Measurements from ENCODE around the gene SSR2. TPM values are rescaled to one million over a fixed set of nuclear protein-coding genes. Genes with fewer than 3 reads are reported as not detected.
A peak's percentile ranks its signal among the peaks of the same experiment; 100 is the strongest.

SSR2 gene
- total RNA-seq, 2 experiments from 2014 or later: 147 to 153 TPM

DNA sequence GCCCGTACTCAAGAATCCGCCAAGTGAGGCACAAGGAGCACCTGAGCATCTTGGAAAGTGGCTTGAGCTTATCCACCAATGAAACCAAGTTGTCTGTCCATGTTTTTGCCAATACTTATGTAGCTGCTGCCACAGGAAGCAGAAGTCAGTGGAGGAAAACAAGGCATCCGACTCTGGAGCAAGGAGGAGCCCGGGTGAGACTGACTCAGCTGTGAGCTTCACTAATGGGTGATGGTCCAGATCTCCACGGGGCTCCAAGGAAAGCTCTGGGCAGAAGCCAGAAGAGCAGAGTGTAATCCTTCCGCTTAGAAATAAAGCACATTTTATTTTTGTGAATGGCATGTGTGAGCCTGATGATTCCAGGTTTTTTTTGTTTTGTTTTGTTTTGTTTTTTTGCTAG, 12.3 kb upstream of the SSR2 start:
- H3K36me3 ChIP-seq (ENCODE audit: insufficient read depth, low read length): peaks cover 2% of the 10 kb centered on the region; the same call in 1 of the 2 replicates
- H3K9me3 ChIP-seq (ENCODE audit: low read length): no peaks in the 10 kb centered on the region
- intact Hi-C loops (cut with micrococcal nuclease; ENCODE audit: unreplicated experiment): no loop called here
- ChIA-PET CTCF (ENCODE audit: unreplicated experiment) (no interaction called here), POLR2A (no interaction called here)
- no peak for DNase-seq (ENCODE audit: low spot score)
- no peaks in the 10 kb centered on the region for H4K20me1 ChIP-seq (ENCODE audit: insufficient read depth, low read length)
- H3K27ac ChIP-seq (ENCODE audit: low read depth, low read length, poor library complexity, severe bottlenecking): no peak overlapping the region
- H3K4me2 ChIP-seq (ENCODE audit: low read length): no peak overlapping the region
- H2AFZ ChIP-seq (ENCODE audit: low read length): no peak overlapping the region
- H3K9me2 ChIP-seq (ENCODE audit: insufficient read depth, low read length): no peaks in the 10 kb centered on the region
- no peaks in the 10 kb centered on the region for H3K79me2 ChIP-seq (ENCODE audit: insufficient read depth, low read depth, low read length)
- TF ChIP-seq, protein P1, sequence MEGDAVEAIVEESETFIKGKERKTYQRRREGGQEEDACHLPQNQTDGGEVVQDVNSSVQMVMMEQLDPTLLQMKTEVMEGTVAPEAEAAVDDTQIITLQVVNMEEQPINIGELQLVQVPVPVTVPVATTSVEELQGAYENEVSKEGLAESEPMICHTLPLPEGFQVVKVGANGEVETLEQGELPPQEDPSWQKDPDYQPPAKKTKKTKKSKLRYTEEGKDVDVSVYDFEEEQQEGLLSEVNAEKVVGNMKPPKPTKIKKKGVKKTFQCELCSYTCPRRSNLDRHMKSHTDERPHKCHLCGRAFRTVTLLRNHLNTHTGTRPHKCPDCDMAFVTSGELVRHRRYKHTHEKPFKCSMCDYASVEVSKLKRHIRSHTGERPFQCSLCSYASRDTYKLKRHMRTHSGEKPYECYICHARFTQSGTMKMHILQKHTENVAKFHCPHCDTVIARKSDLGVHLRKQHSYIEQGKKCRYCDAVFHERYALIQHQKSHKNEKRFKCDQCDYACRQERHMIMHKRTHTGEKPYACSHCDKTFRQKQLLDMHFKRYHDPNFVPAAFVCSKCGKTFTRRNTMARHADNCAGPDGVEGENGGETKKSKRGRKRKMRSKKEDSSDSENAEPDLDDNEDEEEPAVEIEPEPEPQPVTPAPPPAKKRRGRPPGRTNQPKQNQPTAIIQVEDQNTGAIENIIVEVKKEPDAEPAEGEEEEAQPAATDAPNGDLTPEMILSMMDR (conservative IDR thresholded peaks at IDR 0.05; ENCODE audit: low read length): no peak
- TF ChIP-seq EZH2phosphoT487 (IDR thresholded peaks at IDR 0.05; ENCODE audit: borderline replicate concordance, low read depth, low read length): no peak
- no TSS peak for BruUV-seq (replicated peaks)
- H3K4me1 ChIP-seq (ENCODE audit: insufficient read depth, low read length, poor library complexity, severe bottlenecking): no peaks in the 10 kb centered on the region
- H3K4me3 ChIP-seq (ENCODE audit: low read depth, low read length, poor library complexity, severe bottlenecking): no peak overlapping the region

DNA sequence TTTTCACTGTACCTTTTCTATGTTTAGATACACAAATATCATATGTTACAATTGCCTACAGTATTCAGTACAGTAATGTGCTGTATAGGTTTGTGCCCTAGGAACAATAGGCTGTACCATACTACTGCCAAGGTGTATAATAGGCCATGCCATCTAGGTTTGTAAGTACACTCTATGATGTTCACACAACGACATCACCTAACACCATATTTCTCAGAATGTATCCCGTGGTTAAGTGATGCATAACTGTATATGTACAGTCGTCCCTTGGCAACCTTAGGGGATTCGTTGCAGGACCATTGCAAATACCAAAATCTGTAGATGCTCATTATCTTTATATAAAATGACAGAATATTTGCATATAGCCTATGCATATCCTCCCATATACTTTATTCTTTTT, 5.8 kb upstream of the SSR2 start:
- H4K20me1 ChIP-seq (ENCODE audit: insufficient read depth, low read length): no peaks in the 10 kb centered on the region
- no peaks in the 10 kb centered on the region for H3K36me3 ChIP-seq (ENCODE audit: insufficient read depth, low read length)
- CTCF ChIA-PET (ENCODE audit: unreplicated experiment): no interaction called here
- H3K79me2 ChIP-seq (ENCODE audit: insufficient read depth, low read depth, low read length): no peaks in the 10 kb centered on the region
- no peak overlapping the region for H2AFZ ChIP-seq (ENCODE audit: low read length)
- no peak overlapping the region for H3K4me3 ChIP-seq (ENCODE audit: low read depth, low read length, poor library complexity, severe bottlenecking)
- intact Hi-C loops (cut with micrococcal nuclease; ENCODE audit: unreplicated experiment): no loop called here
- no peak for DNase-seq (ENCODE audit: low spot score)
- H3K27ac ChIP-seq (ENCODE audit: low read depth, low read length, poor library complexity, severe bottlenecking): no peak overlapping the region
- no peaks in the 10 kb centered on the region for H3K9me3 ChIP-seq (ENCODE audit: low read length)
- TF ChIP-seq, protein P1 (conservative IDR thresholded peaks at IDR 0.05; ENCODE audit: low read length): no peak
- no peak for TF ChIP-seq EZH2phosphoT487 (IDR thresholded peaks at IDR 0.05; ENCODE audit: borderline replicate concordance, low read depth, low read length)
- no peaks in the 10 kb centered on the region for H3K9me2 ChIP-seq (ENCODE audit: insufficient read depth, low read length)
- H3K4me1 ChIP-seq (ENCODE audit: insufficient read depth, low read length, poor library complexity, severe bottlenecking): no peaks in the 10 kb centered on the region
- no TSS peak for BruUV-seq (replicated peaks)
- H3K4me2 ChIP-seq (ENCODE audit: low read length): no peak overlapping the region
- POLR2A ChIA-PET: no interaction called here

- Histone ChIP-seq H3K4me1 (ENCODE audit: insufficient read depth, low read length, poor library complexity, severe bottlenecking) (peaks cover 4% of the 10 kb centered on the region), H4K20me1 (ENCODE audit: insufficient read depth, low read length) (no peaks in the 10 kb centered on the region), H3K27ac (ENCODE audit: low read depth, low read length, poor library complexity, severe bottlenecking) (no peak overlapping the region), H3K4me2 (ENCODE audit: low read length) (peak overlapping the region; percentile 3; the same call in 1 of the 2 replicates), H2AFZ (ENCODE audit: low read length) (no peak overlapping the region), H3K36me3 (ENCODE audit: insufficient read depth, low read length) (no peaks in the 10 kb centered on the region), H3K79me2 (ENCODE audit: insufficient read depth, low read depth, low read length) (no peaks in the 10 kb centered on the region), H3K9me3 (ENCODE audit: low read length) (no peaks in the 10 kb centered on the region), H3K9me2 (ENCODE audit: insufficient read depth, low read length) (no peaks in the 10 kb centered on the region), H3K4me3 (ENCODE audit: low read depth, low read length, poor library complexity, severe bottlenecking) (no peak overlapping the region)
- intact Hi-C loops (cut with micrococcal nuclease; ENCODE audit: unreplicated experiment): no loop called here
- BruUV-seq (replicated peaks): no TSS peak
- POLR2A ChIA-PET: interaction anchor here (0.7 kb wide), 1 partner anchor 471 kb away, joined by 3 read pairs; no protein-coding TSS in a partner anchor
- CTCF ChIA-PET (ENCODE audit: unreplicated experiment): interaction anchor here (0.5 kb wide), 1 partner anchor 28 kb away, joined by 7 read pairs; the partner anchor contains the start of gene UBQLN4
- DNase-seq (ENCODE audit: low spot score): peak; percentile 58
- TF ChIP-seq EZH2phosphoT487 (IDR thresholded peaks at IDR 0.05; ENCODE audit: borderline replicate concordance, low read depth, low read length): no peak
- TF ChIP-seq, protein P1 (conservative IDR thresholded peaks at IDR 0.05; ENCODE audit: low read length): peak; percentile 72
Measured at GRCh38 chr1:156025876-156026275, 5.1 kb upstream of the SSR2 start.

Data from OCI-LY7 (cell line).